H1 (cell line): ENCODE measurements around the gene CDR2L. TPM values are rescaled to one million over a fixed set of nuclear protein-coding genes. Genes with fewer than 3 reads are reported as not detected.

Experiments used
- CTCF ChIA-PET: fragments of 300-600 bp; sonication (Branson Sonifier 250); formaldehyde crosslinking; loops from one replicate; lab custom pipeline; 2021; ENCODE audit not compliant: partially characterized antibody; lab: Charles Lee
- POLR2A ChIA-PET: fragments of 300-600 bp; sonication (Branson Sonifier 250); formaldehyde crosslinking; loops from one replicate; lab custom pipeline; 2021; ENCODE audit warnings: inconsistent platforms; ENCODE audit not compliant: partially characterized antibody; lab: Charles Lee
- DNase-seq, 2 experiments: peaks; one replicate each; pipeline versions ENCODE4 v3.0.0 to v3.0.0-alpha.2; 2010 to 2022; ENCODE audit warnings: low spot score in 2 of 2, low read depth in 1 of 2, mixed read lengths in 1 of 2
- FAIRE-seq: peaks from 2 replicates; lab custom pipeline; 2011; peaks lifted over from hg19 to GRCh38; lab: Jason Lieb, UNC
- H2AFZ ChIP-seq: 2 replicates; pipeline ENCODE4 v1.8.1; 2012; ENCODE audit warnings: low read length, inconsistent platforms
- H2AK5ac ChIP-seq: 2 replicates; pipeline ENCODE4 v1.6.1; 2013; ENCODE audit warnings: low read depth, low read length
- H2BK120ac ChIP-seq: replicated peaks from 2 replicates; pipeline ENCODE3; 2013; ENCODE audit warnings: low read depth, low read length, inconsistent platforms
- H2BK12ac ChIP-seq: 2 replicates; pipeline ENCODE4 v1.6.1; 2013; ENCODE audit warnings: low read depth, low read length
- H2BK15ac ChIP-seq: 2 replicates; pipeline ENCODE4 v1.6.1; 2013; ENCODE audit warnings: low read length
- H2BK20ac ChIP-seq: 2 replicates; pipeline ENCODE4 v1.6.1; 2013; ENCODE audit warnings: low read length
- H2BK5ac ChIP-seq: 2 replicates; pipeline ENCODE4 v1.6.1; 2013; ENCODE audit warnings: low read depth, low read length
- H3K14ac ChIP-seq: 2 replicates; pipeline ENCODE4 v1.6.1; 2013; ENCODE audit warnings: inconsistent platforms; ENCODE audit not compliant: insufficient read length
- H3K18ac ChIP-seq: 2 replicates; pipeline ENCODE4 v1.6.1; 2013; ENCODE audit warnings: low read length; ENCODE audit errors: extremely low read depth
- H3K23ac ChIP-seq: 2 replicates; pipeline ENCODE4 v1.6.1; 2013; ENCODE audit warnings: inconsistent platforms; ENCODE audit not compliant: insufficient read length
- H3K23me2 ChIP-seq: 2 replicates; pipeline ENCODE4 v1.6.1; 2013; ENCODE audit warnings: low read depth, low read length
- H3K27ac ChIP-seq: 2 replicates; pipeline ENCODE4 v1.6.1; 2011; ENCODE audit warnings: low read depth, low read length, inconsistent platforms
- H3K27me3 ChIP-seq, 4 experiments: replicated peaks in 1 of 4; 1 replicate in 1 of 4; 2 replicates in 3 of 4; pipeline versions ENCODE4 v1.6.1 to v1.8.1; 2011 to 2013; ENCODE audit warnings: low read length in 3 of 4, mild to moderate bottlenecking in 3 of 4, inconsistent platforms in 2 of 4, mixed read lengths in 2 of 4, moderate library complexity in 1 of 4; ENCODE audit not compliant: control insufficient read depth in 3 of 4, insufficient read depth in 3 of 4; ENCODE audit errors: extremely low read depth in 1 of 4
- H3K36me3 ChIP-seq, 4 experiments: 2 replicates each; pipeline versions ENCODE4 v1.6.1 to v1.8.1; 2011 to 2013; ENCODE audit warnings: mild to moderate bottlenecking in 4 of 4, low read length in 3 of 4, moderate library complexity in 2 of 4, control low read depth in 1 of 4, inconsistent platforms in 1 of 4; ENCODE audit not compliant: insufficient read depth in 4 of 4, control insufficient read depth in 2 of 4
- H3K4ac ChIP-seq: replicated peaks from 2 replicates; pipeline ENCODE3; 2013; ENCODE audit warnings: low read length, low read depth, mixed read lengths, inconsistent platforms; ENCODE audit not compliant: insufficient read length
- H3K4me1 ChIP-seq, 4 experiments: replicated peaks in 1 of 4; 1 replicate in 1 of 4; 2 replicates in 3 of 4; pipeline versions ENCODE4 v1.6.1 to v1.8.1; 2011 to 2013; ENCODE audit warnings: low read length in 3 of 4, inconsistent platforms in 2 of 4, mixed read lengths in 1 of 4; ENCODE audit not compliant: insufficient read depth in 4 of 4, control insufficient read depth in 3 of 4
- H3K4me2 ChIP-seq, 2 experiments: 2 replicates each; pipeline versions ENCODE4 v1.6.1 to v1.8.1; 2011 to 2013; ENCODE audit warnings: low read depth in 2 of 2, low read length in 2 of 2, control low read depth in 1 of 2, inconsistent platforms in 1 of 2, mild to moderate bottlenecking in 1 of 2; ENCODE audit not compliant: insufficient read depth in 1 of 2
- H3K4me3 ChIP-seq, 4 experiments: fragments of 200-600, 300-600 bp in 1 of 4; sonication (generic), shearing (Covaris generic), sonication (Bioruptor Twin) in 1 of 4; 2 replicates each; pipeline versions ENCODE4 v1.5.1 to v1.8.1; 2011 to 2016; ENCODE audit warnings: low read length in 4 of 4, low read depth in 3 of 4, control low read depth in 2 of 4, inconsistent platforms in 2 of 4, mild to moderate bottlenecking in 2 of 4, mixed read lengths in 1 of 4, moderate library complexity in 1 of 4; ENCODE audit not compliant: insufficient read depth in 2 of 4; ENCODE audit errors: extremely low read depth in 1 of 4
- H3K56ac ChIP-seq: replicated peaks from 2 replicates; pipeline ENCODE3; 2013; ENCODE audit warnings: low read depth, mild to moderate bottlenecking, mixed read lengths, low read length, inconsistent platforms; ENCODE audit not compliant: insufficient read length
- H3K79me1 ChIP-seq: 2 replicates; pipeline ENCODE4 v1.6.1; 2013; ENCODE audit warnings: low read depth, low read length, control low read depth
- H3K79me2 ChIP-seq, 2 experiments: 2 replicates each; pipeline versions ENCODE4 v1.6.1 to v1.8.1; 2012 to 2013; ENCODE audit warnings: low read length in 2 of 2, mild to moderate bottlenecking in 2 of 2, inconsistent platforms in 1 of 2; ENCODE audit not compliant: insufficient read depth in 2 of 2, control insufficient read depth in 1 of 2
- H3K9ac ChIP-seq, 4 experiments: replicated peaks in 1 of 4; 1 replicate in 1 of 4; 2 replicates in 3 of 4; pipeline versions ENCODE4 v1.6.1 to v1.8.1; 2011 to 2013; ENCODE audit warnings: low read depth in 3 of 4, low read length in 3 of 4, control low read depth in 2 of 4, mild to moderate bottlenecking in 2 of 4, moderate library complexity in 2 of 4, inconsistent platforms in 1 of 4; ENCODE audit errors: extremely low read depth in 1 of 4
- H3K9me3 ChIP-seq, 2 experiments: 2 replicates each; pipeline versions ENCODE4 v1.6.1 to v1.8.1; 2012 to 2013; ENCODE audit warnings: mild to moderate bottlenecking in 2 of 2, moderate library complexity in 2 of 2, control low read depth in 1 of 2, inconsistent platforms in 1 of 2, low read depth in 1 of 2, low read length in 1 of 2, mixed read lengths in 1 of 2; ENCODE audit not compliant: insufficient read depth in 2 of 2
- H4K20me1 ChIP-seq, 2 experiments: replicated peaks in 1 of 2; 2 replicates each; pipeline versions ENCODE3 to v1.8.1; 2011 to 2013; ENCODE audit warnings: inconsistent platforms in 2 of 2, low read length in 2 of 2, mild to moderate bottlenecking in 1 of 2; ENCODE audit not compliant: insufficient read depth in 2 of 2, control insufficient read depth in 1 of 2
- H4K5ac ChIP-seq: 2 replicates; pipeline ENCODE4 v1.6.1; 2013; ENCODE audit warnings: low read length, low read depth, mixed read lengths, inconsistent platforms; ENCODE audit not compliant: insufficient read length
- H4K8ac ChIP-seq: 2 replicates; pipeline ENCODE4 v1.8.0; 2013; ENCODE audit warnings: mild to moderate bottlenecking, moderate library complexity, low read length, inconsistent platforms; ENCODE audit not compliant: insufficient read depth; ENCODE audit errors: extremely low read depth
- H4K91ac ChIP-seq: replicated peaks from 2 replicates; pipeline ENCODE3; 2013; ENCODE audit warnings: low read length, mixed read lengths, inconsistent platforms; ENCODE audit not compliant: insufficient read length
- CEBPB ChIP-seq: IDR thresholded peaks from 2 replicates; pipeline ENCODE4 v1.6.1; 2012; ENCODE audit warnings: low read depth, low read length
- CHD2 ChIP-seq: IDR thresholded peaks from 2 replicates; pipeline ENCODE4 v1.6.1; 2012; ENCODE audit warnings: low read length, improper control_type of control experiment
- GTF2F1 ChIP-seq: IDR thresholded peaks from 2 replicates; pipeline ENCODE4 v1.6.1; 2012; ENCODE audit warnings: low read depth, low read length, improper control_type of control experiment, borderline replicate concordance
- JUND ChIP-seq: IDR thresholded peaks from 2 replicates; pipeline ENCODE4 v1.6.1; 2011; ENCODE audit warnings: mild to moderate bottlenecking, improper control_type of control experiment, low read length
- SIN3A ChIP-seq, 2 experiments: IDR thresholded peaks in 1 of 2; conservative IDR thresholded peaks in 1 of 2; 2 replicates each; pipeline ENCODE4 v1.6.1; 2011 to 2012; ENCODE audit warnings: low read length in 2 of 2, improper control_type of control experiment in 1 of 2, low read depth in 1 of 2, mild to moderate bottlenecking in 1 of 2
- SIRT6 ChIP-seq: IDR thresholded peaks from one replicate; pipeline ENCODE4 v1.7.1; 2012; ENCODE audit warnings: low read length, inconsistent platforms
- TEAD4 ChIP-seq: IDR thresholded peaks from 2 replicates; pipeline ENCODE4 v1.6.1; 2012; ENCODE audit warnings: low read depth, low read length, inconsistent platforms, mixed read lengths
- YY1 ChIP-seq: IDR thresholded peaks from 2 replicates; pipeline ENCODE4 v1.6.1; 2011; ENCODE audit warnings: low read depth, mild to moderate bottlenecking, low read length
- WGBS, 2 experiments: shearing (Covaris generic) in 1 of 2; methylation state at CpG; one replicate each; pipeline versions ENCODE4 v1.1.6 to v1.1.7; 2013 to 2015; ENCODE audit warnings: low lambda C conversion rate in 2 of 2, mixed read lengths in 2 of 2, inconsistent platforms in 1 of 2, low coverage in 1 of 2, missing lambda C conversion rate in 1 of 2; ENCODE audit not compliant: insufficient replicate concordance in 2 of 2, insufficient coverage in 1 of 2, insufficient read length in 1 of 2; ENCODE audit errors: extremely low coverage in 1 of 2, missing lambda C conversion rate in 1 of 2; 5-methylcytosine and 5-hydroxymethylcytosine counted together
- polyA plus RNA-seq, 7 experiments: library from polyadenylated mRNA; depleted of rRNA in 3 of 7; stranded (reverse) in 5 of 7; unstranded in 2 of 7; fragments of >200 nt in 5 of 7; fragments of 200-250 nt in 2 of 7; gene quantifications; 1 replicate in 5 of 7; 2 replicates in 1 of 7; 4 replicates in 1 of 7; pipeline versions ENCODE4 v1.2.1 to v1.2.3, GENCODE V29; 2011 to 2013; ENCODE audit warnings: missing spikeins in 2 of 7, mixed read lengths in 2 of 7
- total RNA-seq: library from RNA; stranded (reverse); fragmentation: NEBNext Ultra II Directional; extraction: Animal tissue kit (Norgen Biotek cat#: 25700); gene quantifications from 2 replicates; pipeline ENCODE4 v1.2.1, GENCODE V29; 2021
- TF ChIP-seq, protein P1 (sequence below): IDR thresholded peaks from 2 replicates; pipeline ENCODE4 v1.6.1; 2012; ENCODE audit warnings: inconsistent platforms

Gene CDR2L
- total and polyA plus RNA-seq, 2 of the 8 experiments (the other 6 are each of a cell fraction or from before 2014, with no cell fraction given) = 20.4 to 38.1 TPM

DNA sequence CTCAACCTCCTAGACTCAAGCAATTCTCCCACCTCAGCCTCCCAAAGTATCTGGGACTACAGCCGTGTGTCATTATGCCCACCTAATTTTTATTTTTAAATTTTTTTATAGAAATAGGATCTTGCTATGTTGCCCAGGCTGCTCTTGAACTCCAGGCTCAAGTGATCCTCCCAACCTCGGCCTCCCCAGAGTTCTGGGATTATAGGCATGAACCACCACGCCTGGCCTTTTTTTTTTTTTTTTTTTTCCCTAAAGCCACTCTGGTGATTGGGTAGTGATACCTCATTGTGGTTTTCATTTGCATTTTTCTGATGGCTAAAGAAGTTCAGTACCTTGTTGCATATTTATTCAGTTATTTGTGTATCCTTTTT is 1.2 kb upstream of the CDR2L start:
- Histone ChIP-seq H3K9ac (no peak overlapping the region), H3K4me3 (no peak overlapping the region), H3K14ac (no peak overlapping the region), H2AFZ (no peak overlapping the region), H2AK5ac (no peak overlapping the region), H2BK12ac (no peak overlapping the region), H4K20me1 (peaks cover 4 to 5% of the 10 kb centered on the region in 2 experiments), H3K79me2 (peaks cover 0 to 17% of the 10 kb centered on the region in 2 experiments; a peak in 1 of 4 replicates), H2BK15ac (no peak overlapping the region), H3K4ac (no peak overlapping the region), H3K4me1 (peaks cover 4 to 13% (median 12%) of the 10 kb centered on the region in 4 experiments), H3K79me1 (no peaks in the 10 kb centered on the region; the same call in 1 of the 2 replicates), H4K91ac (no peak overlapping the region), H3K36me3 (no peaks in the 10 kb centered on the region; a peak in 1 of 8 replicates), H2BK20ac (no peak overlapping the region), H3K18ac (no peak overlapping the region), H3K27me3 (0 out of 7 replicates have a peak, but pooled peaks cover 0 to 2% (median 0%) of the 10 kb centered on the region in 4 experiments), H3K27ac (no peak overlapping the region), H3K9me3 (no peaks in the 10 kb centered on the region), H3K23ac (no peak overlapping the region), H2BK5ac (no peak overlapping the region), H3K23me2 (peaks cover 18% of the 10 kb centered on the region; the same call in 1 of the 2 replicates), H4K8ac (no peak overlapping the region), H3K4me2 (peak overlapping the region in 1 of 2 experiments; percentile 84; a peak in 1 of 4 replicates), H2BK120ac (no peak overlapping the region), H3K56ac (no peak overlapping the region), H4K5ac (no peak overlapping the region)
- 96% methylated on average over 3 of the region's 3 CpGs; no CpG with 5 or more reads in 1 of the 2 experiments for WGBS, 2 experiments
- TF ChIP-seq, protein P1, sequence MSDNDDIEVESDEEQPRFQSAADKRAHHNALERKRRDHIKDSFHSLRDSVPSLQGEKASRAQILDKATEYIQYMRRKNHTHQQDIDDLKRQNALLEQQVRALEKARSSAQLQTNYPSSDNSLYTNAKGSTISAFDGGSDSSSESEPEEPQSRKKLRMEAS = no peak
- TF ChIP-seq CEBPB (no peak), GTF2F1 (no peak), YY1 (no peak), CHD2 (no peak), SIN3A (conservative IDR thresholded peaks at IDR 0.05 in 1 of 2, IDR thresholded peaks at IDR 0.05 in 1 of 2; ENCODE audit: low read depth in 1 of 2, low read length in 2 of 2) (no peak), JUND (no peak), TEAD4 (no peak), SIRT6 (no peak)
- DNase-seq = no peak
- ChIA-PET CTCF (no interaction called here), POLR2A (interaction anchor here (4.2 kb wide), 1 partner anchor 27 kb away, joined by 48 read pairs; the partner anchor contains the start of gene MRPL58)
- FAIRE-seq = no peak
